ENCODE measurements around the gene IGFBP4. TPM values are rescaled to one million over a fixed set of nuclear protein-coding genes. Genes with fewer than 3 reads are reported as not detected.

IGFBP4 gene
- total and polyA plus RNA-seq, 4 donors, result 197 to 565 (median 215) TPM

GRCh38 chr17:40460604-40460967 lies 17.3 kb downstream of the IGFBP4 start:
- H3K27ac ChIP-seq (ENCODE audit: low read depth in 1 of 2, low read length in 1 of 2), result no peak overlapping the region
- no peaks in the 10 kb centered on the region for H3K9me3 ChIP-seq (ENCODE audit: control insufficient read depth in 4 of 4, insufficient read depth in 3 of 4, low read length in 3 of 4)
- DNase-seq (no peak), ATAC-seq (ENCODE audit: insufficient read depth, low FRiP score) (no peak)
- WGBS, 2 donors, result 69 to 96% methylated on average over 3 of the region's 3 CpGs
- no peak overlapping the region for H3K4me3 ChIP-seq
- peaks cover 0 to 19% (median 0%) of the 10 kb centered on the region in 4 donors for H3K36me3 ChIP-seq (ENCODE audit: control insufficient read depth in 4 of 4, insufficient read depth in 4 of 4, low read length in 4 of 4)
- TF ChIP-seq, protein P1, sequence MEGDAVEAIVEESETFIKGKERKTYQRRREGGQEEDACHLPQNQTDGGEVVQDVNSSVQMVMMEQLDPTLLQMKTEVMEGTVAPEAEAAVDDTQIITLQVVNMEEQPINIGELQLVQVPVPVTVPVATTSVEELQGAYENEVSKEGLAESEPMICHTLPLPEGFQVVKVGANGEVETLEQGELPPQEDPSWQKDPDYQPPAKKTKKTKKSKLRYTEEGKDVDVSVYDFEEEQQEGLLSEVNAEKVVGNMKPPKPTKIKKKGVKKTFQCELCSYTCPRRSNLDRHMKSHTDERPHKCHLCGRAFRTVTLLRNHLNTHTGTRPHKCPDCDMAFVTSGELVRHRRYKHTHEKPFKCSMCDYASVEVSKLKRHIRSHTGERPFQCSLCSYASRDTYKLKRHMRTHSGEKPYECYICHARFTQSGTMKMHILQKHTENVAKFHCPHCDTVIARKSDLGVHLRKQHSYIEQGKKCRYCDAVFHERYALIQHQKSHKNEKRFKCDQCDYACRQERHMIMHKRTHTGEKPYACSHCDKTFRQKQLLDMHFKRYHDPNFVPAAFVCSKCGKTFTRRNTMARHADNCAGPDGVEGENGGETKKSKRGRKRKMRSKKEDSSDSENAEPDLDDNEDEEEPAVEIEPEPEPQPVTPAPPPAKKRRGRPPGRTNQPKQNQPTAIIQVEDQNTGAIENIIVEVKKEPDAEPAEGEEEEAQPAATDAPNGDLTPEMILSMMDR (IDR thresholded peaks at IDR 0.05; ENCODE audit: control extremely low read depth, extremely low read depth), result no peak
- H3K9ac ChIP-seq (ENCODE audit: insufficient read depth in 1 of 2, low read length in 2 of 2), result no peak overlapping the region
- H3K4me1 ChIP-seq (ENCODE audit: control insufficient read depth in 5 of 5, insufficient read depth in 5 of 5, low read length in 5 of 5), result peaks cover 3 to 73% (median 42%) of the 10 kb centered on the region in 5 donors
- no peaks in the 10 kb centered on the region for H3K27me3 ChIP-seq (ENCODE audit: control insufficient read depth in 3 of 3, insufficient read depth in 3 of 3, low read length in 2 of 3)

- TF ChIP-seq, protein P1 (IDR thresholded peaks at IDR 0.05; ENCODE audit: control extremely low read depth, extremely low read depth), result no peak
Measured at GRCh38 chr17:40460968-40461731, 17.9 kb downstream of the IGFBP4 start.

GRCh38 chr17:40461732-40462342 lies 18.6 kb downstream of the IGFBP4 start:
- ATAC-seq (ENCODE audit: insufficient read depth, low FRiP score) (no peak), DNase-seq (peak in 1 of 3 donors; percentile 40)
- TF ChIP-seq, protein P1 (IDR thresholded peaks at IDR 0.05; ENCODE audit: control extremely low read depth, extremely low read depth), result no peak
- H3K4me3 ChIP-seq, result no peak overlapping the region
- H3K27ac ChIP-seq (ENCODE audit: low read depth in 1 of 2, low read length in 1 of 2), result no peak overlapping the region
- WGBS, 2 donors, result 67 to 79% methylated on average over 12 of the region's 12 CpGs
- peaks cover 3 to 64% (median 38%) of the 10 kb centered on the region in 5 donors for H3K4me1 ChIP-seq (ENCODE audit: control insufficient read depth in 5 of 5, insufficient read depth in 5 of 5, low read length in 5 of 5)
- H3K9ac ChIP-seq (ENCODE audit: insufficient read depth in 1 of 2, low read length in 2 of 2), result peak overlapping the region in 1 of 2 donors; percentile 39
- H3K27me3 ChIP-seq (ENCODE audit: control insufficient read depth in 3 of 3, insufficient read depth in 3 of 3, low read length in 2 of 3), result no peaks in the 10 kb centered on the region
- H3K9me3 ChIP-seq (ENCODE audit: control insufficient read depth in 4 of 4, insufficient read depth in 3 of 4, low read length in 3 of 4), result no peaks in the 10 kb centered on the region
- peaks cover 0 to 12% (median 0%) of the 10 kb centered on the region in 4 donors for H3K36me3 ChIP-seq (ENCODE audit: control insufficient read depth in 4 of 4, insufficient read depth in 4 of 4, low read length in 4 of 4)

More at GRCh38 chr17:40460968-40461731, 17.9 kb downstream of the IGFBP4 start:
- Histone ChIP-seq H3K27me3 (ENCODE audit: control insufficient read depth in 3 of 3, insufficient read depth in 3 of 3, low read length in 2 of 3) (no peaks in the 10 kb centered on the region), H3K36me3 (ENCODE audit: control insufficient read depth in 4 of 4, insufficient read depth in 4 of 4, low read length in 4 of 4) (peaks cover 0 to 16% (median 0%) of the 10 kb centered on the region in 4 donors), H3K9ac (ENCODE audit: insufficient read depth in 1 of 2, low read length in 2 of 2) (peak overlapping the region in 1 of 2 donors; percentile 39), H3K9me3 (ENCODE audit: control insufficient read depth in 4 of 4, insufficient read depth in 3 of 4, low read length in 3 of 4) (no peaks in the 10 kb centered on the region), H3K4me1 (ENCODE audit: control insufficient read depth in 5 of 5, insufficient read depth in 5 of 5, low read length in 5 of 5) (peaks cover 3 to 71% (median 42%) of the 10 kb centered on the region in 5 donors), H3K27ac (ENCODE audit: low read depth in 1 of 2, low read length in 1 of 2) (no peak overlapping the region), H3K4me3 (no peak overlapping the region)
- WGBS, 2 donors, result 66 to 84% methylated on average over 9 of the region's 9 CpGs
- DNase-seq (peak in 2 of 3 donors; percentile 84 to 91), ATAC-seq (ENCODE audit: insufficient read depth, low FRiP score) (no peak)
